Esophagus muscularis mucosa (tissue), 3 donors: ENCODE data around the gene GADD45A.

Source experiments
- CTCF ChIP-seq, 3 experiments: fragments of 200-600 bp in 2 of 3; fragments of 450-650 bp in 1 of 3; sonication (generic) in 2 of 3; IDR thresholded peaks; one replicate each; pipeline ENCODE4 v1.5.1; 2017 to 2019; ENCODE audit warnings: antibody characterized with exemption in 3 of 3, mild to moderate bottlenecking in 2 of 3, moderate library complexity in 1 of 3
- POLR2A ChIP-seq: fragments of 450-650 bp; IDR thresholded peaks from one replicate; pipeline ENCODE4 v1.6.1; 2017; ENCODE audit warnings: antibody characterized with exemption, moderate library complexity, mild to moderate bottlenecking, low read depth
- POLR2AphosphoS5 ChIP-seq, 2 donors: sonication (generic); formaldehyde crosslinking; IDR thresholded peaks; one replicate each; pipeline ENCODE4 v1.6.1; 2017; ENCODE audit warnings: antibody characterized with exemption in 2 of 2

GRCh38 chr1:67659229-67659628, 25.8 kb upstream of the GADD45A start:
- TF ChIP-seq CTCF (IDR thresholded peaks at IDR 0.05), result no peak
- no peak for TF ChIP-seq POLR2A
- no peak for TF ChIP-seq POLR2AphosphoS5 (IDR thresholded peaks at IDR 0.05)
